Keratinocyte (primary cell): Measurements from ENCODE around the gene USP46. TPM values are rescaled to one million over a fixed set of nuclear protein-coding genes. Genes with fewer than 3 reads are reported as not detected.

Source experiments
- DNase-seq: peaks from one replicate; pipeline ENCODE4 v3.0.0-alpha.2; 2011; ENCODE audit warnings: low read depth, missing footprints, low spot score
- FAIRE-seq: peaks from 2 replicates; lab custom pipeline; 2011; peaks lifted over from hg19 to GRCh38; lab: Jason Lieb, UNC
- H2AFZ ChIP-seq: 2 replicates; pipeline ENCODE4 v1.6.0; 2012; ENCODE audit warnings: low read length, control low read depth, inconsistent platforms; ENCODE audit not compliant: control insufficient read depth
- H3K27ac ChIP-seq: 2 replicates; pipeline ENCODE4 v1.5.1; 2011; ENCODE audit warnings: low read length; ENCODE audit not compliant: control insufficient read depth, insufficient read depth
- H3K27me3 ChIP-seq: 3 replicates; pipeline ENCODE4 v1.6.0; 2011; ENCODE audit warnings: low read length; ENCODE audit not compliant: control insufficient read depth, insufficient read depth; ENCODE audit errors: extremely low read depth
- H3K36me3 ChIP-seq, 2 experiments: 2 replicates in 1 of 2; 3 replicates in 1 of 2; pipeline ENCODE4 v1.5.1; 2011; ENCODE audit warnings: low read length in 2 of 2, mild to moderate bottlenecking in 1 of 2; ENCODE audit not compliant: control insufficient read depth in 2 of 2, insufficient read depth in 2 of 2; ENCODE audit errors: extremely low read depth in 1 of 2
- H3K4me1 ChIP-seq: 3 replicates; pipeline ENCODE4 v1.5.1; 2011; ENCODE audit warnings: low read length; ENCODE audit not compliant: control insufficient read depth, insufficient read depth; ENCODE audit errors: extremely low read depth
- H3K4me2 ChIP-seq: 3 replicates; pipeline ENCODE4 v1.6.0; 2011; ENCODE audit warnings: low read depth, low read length; ENCODE audit not compliant: control insufficient read depth, insufficient read depth; ENCODE audit errors: extremely low read depth
- H3K4me3 ChIP-seq, 3 experiments: fragments of 200-600 bp in 1 of 3; sonication (generic) in 1 of 3; 2 replicates in 2 of 3; 3 replicates in 1 of 3; pipeline ENCODE4 v1.5.1; 2011 to 2016; ENCODE audit warnings: low read length in 3 of 3, mild to moderate bottlenecking in 3 of 3, control low read depth in 2 of 3, inconsistent platforms in 1 of 3, low read depth in 1 of 3, mixed read lengths in 1 of 3, mixed run types in 1 of 3, moderate library complexity in 1 of 3; ENCODE audit not compliant: control insufficient read depth in 2 of 3, insufficient read depth in 2 of 3; ENCODE audit errors: extremely low read depth in 1 of 3
- H3K79me2 ChIP-seq: 2 replicates; pipeline ENCODE4 v1.6.0; 2012; ENCODE audit warnings: low read length; ENCODE audit not compliant: control insufficient read depth, insufficient read depth
- H3K9ac ChIP-seq: 3 replicates; pipeline ENCODE4 v1.6.0; 2011; ENCODE audit warnings: low read length; ENCODE audit not compliant: control insufficient read depth, insufficient read depth; ENCODE audit errors: extremely low read depth
- H3K9me1 ChIP-seq: 3 replicates; pipeline ENCODE4 v1.6.0; 2011; ENCODE audit warnings: low read length; ENCODE audit not compliant: control insufficient read depth, insufficient read depth; ENCODE audit errors: extremely low read depth
- H3K9me3 ChIP-seq: 2 replicates; pipeline ENCODE4 v1.5.1; 2012; ENCODE audit warnings: low read depth, low read length; ENCODE audit not compliant: control insufficient read depth
- H4K20me1 ChIP-seq: 3 replicates; pipeline ENCODE4 v1.6.0; 2011; ENCODE audit warnings: low read length; ENCODE audit not compliant: control insufficient read depth, insufficient read depth; ENCODE audit errors: extremely low read depth
- EZH2 ChIP-seq: IDR thresholded peaks from one replicate; pipeline ENCODE4 v1.6.1; 2012; ENCODE audit warnings: inconsistent platforms, mild to moderate bottlenecking, low read length, moderate library complexity
- dilution Hi-C: fragments of 300-500 bp; cut with MboI; formaldehyde crosslinking; loops from one replicate; pipeline ENCODE4 v1.7.0; 2020; ENCODE audit warnings: low sequenced_read_pairs; ENCODE audit not compliant: extremely low pct_ligation_motif_present
- polyA plus RNA-seq, 5 experiments: library from polyadenylated mRNA; depleted of rRNA in 3 of 5; stranded (reverse) in 3 of 5; stranded (forward) in 1 of 5; unstranded in 1 of 5; fragments of >200 nt; gene quantifications; 1 replicate in 1 of 5; 2 replicates in 3 of 5; 3 replicates in 1 of 5; pipeline versions ENCODE4 v1.2.1 to v1.2.3, GENCODE V29; 2011 to 2012; ENCODE audit warnings: missing spikeins in 2 of 5, low read depth in 1 of 5, low replicate concordance in 1 of 5
- TF ChIP-seq, protein P1 (sequence below), 3 experiments: IDR thresholded peaks in 1 of 3; conservative IDR thresholded peaks in 1 of 3; optimal IDR thresholded peaks in 1 of 3; 2 replicates in 2 of 3; 3 replicates in 1 of 3; pipeline versions ENCODE3 to v1.5.1; 2011; ENCODE audit warnings: low read length in 3 of 3, mild to moderate bottlenecking in 3 of 3, moderate library complexity in 2 of 3, control low read depth in 1 of 3, inconsistent platforms in 1 of 3; ENCODE audit not compliant: insufficient read depth in 2 of 3; ENCODE audit errors: extremely low read depth in 1 of 3

USP46 gene
- polyA plus RNA-seq, 1 donor (not counting 4 experiments of a cell fraction or from before 2014, with no cell fraction given): 20.4 TPM

DNA sequence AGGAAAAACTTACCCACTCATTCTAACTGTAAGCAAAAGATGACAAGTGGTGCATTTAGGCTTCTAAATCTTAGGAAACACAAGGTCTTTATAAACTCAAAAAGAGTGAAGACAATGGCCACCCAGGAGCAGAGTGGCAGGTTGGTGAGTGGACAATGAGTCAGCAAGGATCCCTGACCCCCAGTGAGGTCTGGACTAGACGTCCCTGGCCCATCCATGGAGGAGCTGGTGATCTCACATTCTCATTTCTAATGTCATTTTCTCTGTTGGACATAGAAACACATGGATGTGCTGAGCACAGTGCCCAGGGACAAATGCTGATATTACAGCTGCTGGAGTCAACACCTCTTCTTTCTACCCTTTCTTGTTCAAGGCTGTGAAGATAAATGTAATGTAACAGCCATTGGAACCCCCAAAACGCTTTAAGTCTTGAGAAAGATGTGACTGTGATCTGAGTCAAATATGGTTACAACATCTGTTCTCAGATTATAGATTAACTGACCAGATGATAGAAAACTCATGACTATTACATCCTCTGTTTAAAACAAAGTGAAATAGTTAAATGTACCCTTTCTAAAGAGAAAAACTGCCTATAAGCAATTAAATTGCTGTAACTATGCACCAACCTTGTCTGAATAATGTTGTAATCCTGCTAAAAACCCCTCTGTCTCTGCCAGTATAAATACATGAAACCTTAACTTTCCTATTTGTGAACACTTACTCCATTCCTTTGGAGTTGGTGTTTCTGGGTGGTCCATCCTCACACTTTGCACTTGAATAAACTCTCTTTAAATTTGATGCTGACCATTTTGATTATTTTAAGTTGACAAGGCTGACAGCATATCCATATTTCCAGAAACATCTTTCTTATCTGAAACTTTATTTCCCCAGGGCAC is 92.7 kb downstream of the USP46 start:
- Histone ChIP-seq H3K4me3 (no peak overlapping the region), H3K9me1 (no peaks in the 10 kb centered on the region), H3K9ac (no peak overlapping the region), H3K4me2 (no peak overlapping the region), H3K27ac (no peak overlapping the region), H3K9me3 (no peaks in the 10 kb centered on the region), H3K36me3 (no peaks in the 10 kb centered on the region), H3K27me3 (no peaks in the 10 kb centered on the region), H2AFZ (no peak overlapping the region), H3K4me1 (peaks cover 2% of the 10 kb centered on the region), H4K20me1 (no peaks in the 10 kb centered on the region), H3K79me2 (no peaks in the 10 kb centered on the region)
- DNase-seq: no peak
- no peak for FAIRE-seq
- dilution Hi-C loops: no loop called here
- TF ChIP-seq, protein P1, sequence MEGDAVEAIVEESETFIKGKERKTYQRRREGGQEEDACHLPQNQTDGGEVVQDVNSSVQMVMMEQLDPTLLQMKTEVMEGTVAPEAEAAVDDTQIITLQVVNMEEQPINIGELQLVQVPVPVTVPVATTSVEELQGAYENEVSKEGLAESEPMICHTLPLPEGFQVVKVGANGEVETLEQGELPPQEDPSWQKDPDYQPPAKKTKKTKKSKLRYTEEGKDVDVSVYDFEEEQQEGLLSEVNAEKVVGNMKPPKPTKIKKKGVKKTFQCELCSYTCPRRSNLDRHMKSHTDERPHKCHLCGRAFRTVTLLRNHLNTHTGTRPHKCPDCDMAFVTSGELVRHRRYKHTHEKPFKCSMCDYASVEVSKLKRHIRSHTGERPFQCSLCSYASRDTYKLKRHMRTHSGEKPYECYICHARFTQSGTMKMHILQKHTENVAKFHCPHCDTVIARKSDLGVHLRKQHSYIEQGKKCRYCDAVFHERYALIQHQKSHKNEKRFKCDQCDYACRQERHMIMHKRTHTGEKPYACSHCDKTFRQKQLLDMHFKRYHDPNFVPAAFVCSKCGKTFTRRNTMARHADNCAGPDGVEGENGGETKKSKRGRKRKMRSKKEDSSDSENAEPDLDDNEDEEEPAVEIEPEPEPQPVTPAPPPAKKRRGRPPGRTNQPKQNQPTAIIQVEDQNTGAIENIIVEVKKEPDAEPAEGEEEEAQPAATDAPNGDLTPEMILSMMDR (optimal IDR thresholded peaks at IDR 0.05 in 1 of 3, IDR thresholded peaks at IDR 0.05 in 1 of 3, conservative IDR thresholded peaks at IDR 0.05 in 1 of 3; ENCODE audit: extremely low read depth in 1 of 3, insufficient read depth in 2 of 3, low read length in 3 of 3): no peak
- no peak for TF ChIP-seq EZH2

- H3K9ac ChIP-seq: no peak overlapping the region
- peak; percentile 73 for DNase-seq
- no peaks in the 10 kb centered on the region for H3K9me1 ChIP-seq
- H4K20me1 ChIP-seq: no peaks in the 10 kb centered on the region
- dilution Hi-C loops: no loop called here
- H3K4me1 ChIP-seq: peaks cover 11% of the 10 kb centered on the region
- no peak overlapping the region for H2AFZ ChIP-seq
- H3K9me3 ChIP-seq: no peaks in the 10 kb centered on the region
- peak; percentile 83 for FAIRE-seq
- no peaks in the 10 kb centered on the region for H3K27me3 ChIP-seq
- H3K36me3 ChIP-seq: no peaks in the 10 kb centered on the region
- no peak overlapping the region for H3K4me2 ChIP-seq
- H3K79me2 ChIP-seq: no peaks in the 10 kb centered on the region
- TF ChIP-seq, protein P1 (optimal IDR thresholded peaks at IDR 0.05 in 1 of 3, IDR thresholded peaks at IDR 0.05 in 1 of 3, conservative IDR thresholded peaks at IDR 0.05 in 1 of 3; ENCODE audit: extremely low read depth in 1 of 3, insufficient read depth in 2 of 3, low read length in 3 of 3): no peak
- TF ChIP-seq EZH2: no peak
- H3K27ac ChIP-seq: peak overlapping the region; percentile 22
- H3K4me3 ChIP-seq: no peak overlapping the region
Observed at GRCh38 chr4:52560844-52561280, 98.2 kb downstream of the USP46 start.
